ENCODE measurements around the gene STC2. TPM values are rescaled to one million over a fixed set of nuclear protein-coding genes. Genes with fewer than 3 reads are reported as not detected.

The STC2 gene
- total RNA-seq, 4 donors from 2014 or later, result 0.72 to 7.6 (median 5.7) TPM

- Histone ChIP-seq H3K27ac (no peak overlapping the region), H3K36me3 (no peaks in the 10 kb centered on the region), H3K4me3 (no peak overlapping the region), H3K27me3 (peaks cover 16% of the 10 kb centered on the region), H3K4me1 (peaks cover 30% of the 10 kb centered on the region), H3K9me3 (no peaks in the 10 kb centered on the region)
- DNase-seq (ENCODE audit: low spot score in 2 of 2), result no peak
- no peak for TF ChIP-seq POLR2AphosphoS5 (IDR thresholded peaks at IDR 0.05)
- no peak for TF ChIP-seq EP300 (IDR thresholded peaks at IDR 0.05)
- TF ChIP-seq CTCF (IDR thresholded peaks at IDR 0.05), result no peak
- TF ChIP-seq POLR2A (IDR thresholded peaks at IDR 0.05), result no peak
- 59% methylated on average over 3 of the region's 3 CpGs for WGBS
Measured at GRCh38 chr5:173312821-173313220, 15.4 kb downstream of the STC2 start.

GRCh38 chr5:173311818-173312585 lies 16.2 kb downstream of the STC2 start:
- peak in 1 of 2 donors; percentile 69 for DNase-seq (ENCODE audit: low spot score in 2 of 2)
- Histone ChIP-seq H3K27ac (no peak overlapping the region), H3K4me3 (no peak overlapping the region), H3K36me3 (no peaks in the 10 kb centered on the region), H3K4me1 (peaks cover 30% of the 10 kb centered on the region), H3K9me3 (no peaks in the 10 kb centered on the region), H3K27me3 (peaks cover 16% of the 10 kb centered on the region)
- 95% methylated on average over 9 of the region's 9 CpGs for WGBS
- TF ChIP-seq POLR2AphosphoS5 (IDR thresholded peaks at IDR 0.05) (no peak), EP300 (IDR thresholded peaks at IDR 0.05) (no peak), CTCF (IDR thresholded peaks at IDR 0.05) (no peak), POLR2A (IDR thresholded peaks at IDR 0.05) (no peak)

- peaks cover 26% of the 10 kb centered on the region for H3K4me1 ChIP-seq
- H3K9me3 ChIP-seq, result no peaks in the 10 kb centered on the region
- peaks cover 12% of the 10 kb centered on the region for H3K27me3 ChIP-seq
- DNase-seq (ENCODE audit: low spot score in 2 of 2), result peak in 1 of 2 donors; percentile 59
- 48% methylated on average over 15 of the region's 15 CpGs for WGBS
- no peak for TF ChIP-seq POLR2AphosphoS5 (IDR thresholded peaks at IDR 0.05)
- TF ChIP-seq CTCF (IDR thresholded peaks at IDR 0.05), result no peak
- TF ChIP-seq EP300 (IDR thresholded peaks at IDR 0.05), result no peak
- no peak for TF ChIP-seq POLR2A (IDR thresholded peaks at IDR 0.05)
- no peaks in the 10 kb centered on the region for H3K36me3 ChIP-seq
- no peak overlapping the region for H3K4me3 ChIP-seq
- H3K27ac ChIP-seq, result peak overlapping the region; percentile 64
Measured at GRCh38 chr5:173310861-173311785, 17.1 kb downstream of the STC2 start.

GRCh38 chr5:173310218-173310769 lies 17.9 kb downstream of the STC2 start:
- TF ChIP-seq POLR2A (IDR thresholded peaks at IDR 0.05) (no peak), EP300 (IDR thresholded peaks at IDR 0.05) (no peak), CTCF (IDR thresholded peaks at IDR 0.05) (no peak)
- Histone ChIP-seq H3K27me3 (peaks cover 5% of the 10 kb centered on the region), H3K4me3 (no peak overlapping the region), H3K27ac (peak overlapping the region; percentile 64), H3K9me3 (no peaks in the 10 kb centered on the region), H3K4me1 (peaks cover 17% of the 10 kb centered on the region), H3K36me3 (no peaks in the 10 kb centered on the region)
- 75% methylated on average over 8 of the region's 8 CpGs for WGBS
- DNase-seq (ENCODE audit: low spot score in 2 of 2), result peak in 1 of 2 donors; percentile 50
